Ovary (tissue), 9 donors: ENCODE results near the gene ESCO1. TPM values are rescaled to one million over a fixed set of nuclear protein-coding genes. Genes with fewer than 3 reads are reported as not detected.

Experiments used
- DNase-seq, 5 donors: peaks; one replicate each; pipeline ENCODE4 v3.0.0-alpha.2; 2019 to 2020
- H3K27ac ChIP-seq, 2 donors: fragments of 200-600 bp; one replicate each; pipeline versions ENCODE4 v1.5.1 to v1.8.0; 2019 to 2022
- H3K27me3 ChIP-seq: fragments of 200-600 bp; one replicate; pipeline ENCODE4 v1.8.0; 2022
- H3K36me3 ChIP-seq: fragments of 200-600 bp; sonication (generic); one replicate; pipeline ENCODE4 v1.5.1; 2019
- H3K4me1 ChIP-seq: one replicate; pipeline ENCODE4 v1.8.1; 2013; ENCODE audit warnings: mild to moderate bottlenecking, moderate library complexity; ENCODE audit not compliant: insufficient read depth
- H3K4me3 ChIP-seq: fragments of 200-600 bp; sonication (generic); one replicate; pipeline ENCODE4 v1.5.1; 2017
- H3K9me3 ChIP-seq, 2 donors: fragments of 200-600 bp in 1 of 2; sonication (generic) in 1 of 2; one replicate each; pipeline versions ENCODE4 v1.5.1 to v1.8.1; 2013 to 2019; ENCODE audit warnings: mild to moderate bottlenecking in 1 of 2, moderate library complexity in 1 of 2
- EP300 ChIP-seq: sonication (generic); formaldehyde crosslinking; IDR thresholded peaks from one replicate; pipeline ENCODE4 v1.6.1; 2017; ENCODE audit warnings: antibody characterized with exemption
- POLR2A ChIP-seq: fragments of 450-650 bp; IDR thresholded peaks from one replicate; pipeline ENCODE4 v1.6.1; 2017; ENCODE audit warnings: antibody characterized with exemption, mild to moderate bottlenecking, moderate library complexity
- WGBS, 3 donors: extraction: QIAGEN DNeasy Blood & Tissue Kit in 1 of 3; methylation state at CpG; one replicate each; pipeline versions ENCODE4 v1.1.5 to v1.1.7; 2013 to 2017; 5-methylcytosine and 5-hydroxymethylcytosine counted together
- intact Hi-C, 4 donors: fragments of 100-400 bp; cut with DNase I; formaldehyde crosslinking; loops; one replicate each; pipeline versions ENCODE4 v1.11.0 to v1.15.1; 2022 to 2023
- polyA plus RNA-seq, 2 donors: library from polyadenylated mRNA; stranded (reverse); fragments of 200-250 nt in 1 of 2; fragments of 350-450 nt in 1 of 2; fragmentation: Illumina TruSeq in 1 of 2; extraction: RNeasy Lipid Tissue Mini Kit (QIAGEN cat#74804) in 1 of 2; gene quantifications; one replicate each; pipeline ENCODE4 v1.2.3, GENCODE V29; 2013 to 2014
- total RNA-seq, 7 donors: library from RNA; depleted of rRNA in 2 of 7; stranded (reverse); fragments of >200 nt in 2 of 7; fragmentation: NEBNext Ultra II Directional in 3 of 7; extraction: Animal tissue kit (Norgen Biotek cat#: 25700) in 3 of 7; gene quantifications; one replicate each; pipeline versions ENCODE4 v1.1.0 to v1.2.4, GENCODE V29; 2016 to 2023
- TF ChIP-seq, protein P1 (sequence below), 3 donors: fragments of 450-650 bp in 2 of 3; fragments of 200-600 bp in 1 of 3; IDR thresholded peaks; one replicate each; pipeline versions ENCODE4 v1.5.1 to v1.8.0; 2016 to 2022; ENCODE audit warnings: antibody characterized with exemption in 3 of 3, mild to moderate bottlenecking in 1 of 3
- donor health status: DM: no; HTN: no; CAD: no; lungs with moderate emphysema.
- donor health status: DM: no; HTN: no; CAD: no.
- donor health status: Bipolar disorder and iron deficiency.
- donor health status: DM: yes; HTN: yes; CAD: no.
- donor health status: DM: no; HTN: no; CAD: no.
- donor health status: DM: yes; HTN: yes; CAD: no.

Gene ESCO1
- total and polyA plus RNA-seq, 9 donors: 8.1 to 21.3 (median 16.2) TPM

DNA sequence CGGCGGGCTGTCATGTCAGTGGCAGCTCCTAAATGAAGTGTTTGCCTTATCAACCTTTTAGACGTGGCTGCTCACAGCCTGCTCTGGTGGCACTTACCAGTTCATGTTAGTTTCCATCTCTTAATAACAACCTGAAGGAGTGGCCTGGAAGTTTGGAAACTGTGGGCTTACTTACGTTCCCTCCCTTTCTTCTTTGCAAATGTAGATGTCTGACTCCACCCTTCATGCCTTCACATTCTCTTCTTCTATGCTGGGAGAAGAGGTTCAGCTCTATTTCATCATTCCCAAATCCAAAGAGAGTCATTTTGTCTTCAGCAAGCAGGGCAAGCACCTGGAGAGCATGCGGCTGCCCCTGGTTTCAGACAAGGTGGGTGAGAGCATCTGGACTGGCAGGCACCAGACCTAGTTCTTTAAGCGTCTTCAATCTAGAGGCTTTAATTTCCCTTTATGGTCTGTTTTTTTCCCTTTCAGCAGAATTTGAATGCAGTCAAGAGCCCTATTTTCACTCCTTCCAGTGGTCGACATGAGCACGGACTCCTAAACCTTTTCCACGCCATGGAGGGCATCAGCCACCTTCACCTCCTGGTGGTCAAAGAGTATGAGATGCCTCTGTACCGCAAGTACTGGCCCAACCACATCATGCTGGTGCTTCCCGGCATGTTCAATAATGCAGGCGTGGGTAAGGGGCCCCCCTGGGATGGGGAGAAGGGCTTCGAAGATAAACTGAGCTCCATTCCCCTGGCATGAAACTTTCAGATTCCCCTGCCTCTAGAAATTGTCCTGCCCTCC, 92.4 kb downstream of the ESCO1 start:
- intact Hi-C loops: no loop called here
- no peak overlapping the region for H3K4me3 ChIP-seq
- 87 to 91% (median 89%) methylated on average over 13 of the region's 13 CpGs for WGBS, 3 donors
- no peaks in the 10 kb centered on the region for H3K36me3 ChIP-seq
- no peak for DNase-seq
- no peaks in the 10 kb centered on the region for H3K9me3 ChIP-seq
- H3K27me3 ChIP-seq: no peaks in the 10 kb centered on the region
- H3K4me1 ChIP-seq: no peaks in the 10 kb centered on the region
- TF ChIP-seq POLR2A (no peak), EP300 (no peak)
- TF ChIP-seq, protein P1, sequence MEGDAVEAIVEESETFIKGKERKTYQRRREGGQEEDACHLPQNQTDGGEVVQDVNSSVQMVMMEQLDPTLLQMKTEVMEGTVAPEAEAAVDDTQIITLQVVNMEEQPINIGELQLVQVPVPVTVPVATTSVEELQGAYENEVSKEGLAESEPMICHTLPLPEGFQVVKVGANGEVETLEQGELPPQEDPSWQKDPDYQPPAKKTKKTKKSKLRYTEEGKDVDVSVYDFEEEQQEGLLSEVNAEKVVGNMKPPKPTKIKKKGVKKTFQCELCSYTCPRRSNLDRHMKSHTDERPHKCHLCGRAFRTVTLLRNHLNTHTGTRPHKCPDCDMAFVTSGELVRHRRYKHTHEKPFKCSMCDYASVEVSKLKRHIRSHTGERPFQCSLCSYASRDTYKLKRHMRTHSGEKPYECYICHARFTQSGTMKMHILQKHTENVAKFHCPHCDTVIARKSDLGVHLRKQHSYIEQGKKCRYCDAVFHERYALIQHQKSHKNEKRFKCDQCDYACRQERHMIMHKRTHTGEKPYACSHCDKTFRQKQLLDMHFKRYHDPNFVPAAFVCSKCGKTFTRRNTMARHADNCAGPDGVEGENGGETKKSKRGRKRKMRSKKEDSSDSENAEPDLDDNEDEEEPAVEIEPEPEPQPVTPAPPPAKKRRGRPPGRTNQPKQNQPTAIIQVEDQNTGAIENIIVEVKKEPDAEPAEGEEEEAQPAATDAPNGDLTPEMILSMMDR (IDR thresholded peaks at IDR 0.05): no peak
- no peak overlapping the region for H3K27ac ChIP-seq

DNA sequence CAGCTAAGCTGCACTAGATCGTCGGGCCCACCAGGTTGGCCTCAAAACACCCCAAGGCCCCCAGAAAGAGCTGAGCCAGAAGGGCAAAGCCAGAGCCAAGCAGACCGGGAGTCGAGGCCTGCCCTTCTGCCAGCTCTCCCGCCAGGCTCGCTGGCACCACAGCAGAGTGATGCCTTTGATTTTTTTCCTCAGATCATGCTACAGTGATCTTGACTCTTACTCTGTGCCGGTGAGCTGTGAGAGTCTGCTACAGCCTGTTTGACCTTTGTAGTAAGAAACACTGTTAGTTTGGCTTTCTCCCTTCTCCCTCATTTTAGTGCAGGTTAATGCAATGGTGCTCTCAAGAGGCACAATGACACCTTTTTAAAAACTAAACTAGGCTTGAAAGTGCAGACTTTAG, 97.8 kb downstream of the ESCO1 start:
- no peaks in the 10 kb centered on the region for H3K36me3 ChIP-seq
- no peak for DNase-seq
- TF ChIP-seq POLR2A (no peak), EP300 (no peak)
- TF ChIP-seq, protein P1 (IDR thresholded peaks at IDR 0.05): no peak
- no peaks in the 10 kb centered on the region for H3K9me3 ChIP-seq
- intact Hi-C loops: no loop called here
- H3K27me3 ChIP-seq: no peaks in the 10 kb centered on the region
- no peak overlapping the region for H3K27ac ChIP-seq
- no peak overlapping the region for H3K4me3 ChIP-seq
- no peaks in the 10 kb centered on the region for H3K4me1 ChIP-seq
- WGBS, 3 donors: 85 to 92% (median 87%) methylated on average over 7 of the region's 7 CpGs

DNA sequence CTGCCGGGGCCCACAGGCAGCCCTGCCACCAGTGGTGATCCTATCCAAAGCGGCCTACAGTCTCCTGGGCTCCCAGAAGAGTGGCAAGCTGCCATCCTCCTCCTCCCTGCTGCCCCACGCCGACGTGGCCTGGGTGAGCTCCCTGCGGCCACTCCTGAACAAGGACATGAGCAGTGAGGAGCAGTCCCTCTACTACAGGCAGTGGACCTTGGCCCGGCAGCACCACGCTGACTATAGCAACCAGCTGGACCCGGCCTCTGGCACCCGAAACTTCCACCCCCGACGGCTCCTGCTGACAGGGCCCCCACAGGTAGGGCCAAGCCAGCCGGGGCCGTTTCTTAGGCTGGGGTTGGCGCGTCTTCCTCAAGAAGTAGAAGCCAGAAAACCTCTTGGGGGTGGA, 100.5 kb downstream of the ESCO1 start:
- H3K9me3 ChIP-seq: no peaks in the 10 kb centered on the region
- H3K27ac ChIP-seq: no peak overlapping the region
- H3K4me3 ChIP-seq: no peak overlapping the region
- H3K27me3 ChIP-seq: no peaks in the 10 kb centered on the region
- 90 to 92% (median 91%) methylated on average over 15 to 16 of the region's 16 CpGs for WGBS, 3 donors
- no peak for TF ChIP-seq POLR2A
- no peak for TF ChIP-seq EP300
- TF ChIP-seq, protein P1 (IDR thresholded peaks at IDR 0.05): no peak
- H3K4me1 ChIP-seq: no peaks in the 10 kb centered on the region
- no peak for DNase-seq
- H3K36me3 ChIP-seq: no peaks in the 10 kb centered on the region
- intact Hi-C loops: no loop called here

- WGBS, 3 donors: 73 to 81% (median 81%) methylated on average over 12 of the region's 12 CpGs
- Histone ChIP-seq H3K36me3 (no peaks in the 10 kb centered on the region), H3K27ac (no peak overlapping the region), H3K4me3 (no peak overlapping the region), H3K27me3 (no peaks in the 10 kb centered on the region), H3K4me1 (no peaks in the 10 kb centered on the region), H3K9me3 (no peaks in the 10 kb centered on the region)
- intact Hi-C loops: no loop called here
- TF ChIP-seq EP300: no peak
- TF ChIP-seq, protein P1 (IDR thresholded peaks at IDR 0.05): no peak
- TF ChIP-seq POLR2A: no peak
- no peak for DNase-seq
Measured at GRCh38 chr18:21496277-21496835, 104.1 kb downstream of the ESCO1 start.
